Osteocyte (in vitro differentiated cells): Measurements from ENCODE around the gene NR4A1. TPM values are rescaled to one million over a fixed set of nuclear protein-coding genes. Genes with fewer than 3 reads are reported as not detected.

Experiments
- DNase-seq: peaks from one replicate; pipeline ENCODE4 v3.0.0; 2021; ENCODE audit warnings: mixed read lengths; ENCODE audit not compliant: unreplicated experiment; ENCODE audit errors: extremely low spot score
- H3K27ac Mint-ChIP-seq: one replicate; pipeline ENCODE4 v1.8.0; 2021; ENCODE audit warnings: mild to moderate bottlenecking, mixed read lengths; ENCODE audit not compliant: unreplicated experiment
- H3K27me3 Mint-ChIP-seq: one replicate; pipeline ENCODE4 v1.8.0; 2021; ENCODE audit warnings: mixed read lengths; ENCODE audit not compliant: unreplicated experiment
- H3K36me3 Mint-ChIP-seq: one replicate; pipeline ENCODE4 v1.8.0; 2021; ENCODE audit warnings: mixed read lengths; ENCODE audit not compliant: unreplicated experiment
- H3K4me1 Mint-ChIP-seq: one replicate; pipeline ENCODE4 v1.8.0; 2021; ENCODE audit warnings: mixed read lengths; ENCODE audit not compliant: unreplicated experiment
- H3K4me3 Mint-ChIP-seq: one replicate; pipeline ENCODE4 v1.8.0; 2021; ENCODE audit warnings: mild to moderate bottlenecking, moderate library complexity, mixed read lengths; ENCODE audit not compliant: unreplicated experiment
- H3K9me3 Mint-ChIP-seq: one replicate; pipeline ENCODE4 v1.8.0; 2021; ENCODE audit warnings: mixed read lengths; ENCODE audit not compliant: unreplicated experiment
- CTCF ChIP-seq: fragments of 200-600 bp; sonication (generic); IDR thresholded peaks from 2 replicates; pipeline ENCODE4 v1.5.0; 2021; ENCODE audit warnings: antibody characterized with exemption, mild to moderate bottlenecking, moderate library complexity
- total RNA-seq: library from RNA; stranded (reverse); gene quantifications from 2 replicates; pipeline ENCODE4 v1.2.1, GENCODE V29; 2021

NR4A1 gene
- total RNA-seq, 1 donor from 2014 or later, result 13.0 TPM

GRCh38 chr12:52049286-52049685 is 2.0 kb upstream of the NR4A1 start:
- no peak for TF ChIP-seq CTCF
- peak overlapping the region; percentile 74 for H3K27ac Mint-ChIP-seq
- DNase-seq, result no peak
- no peaks in the 10 kb centered on the region for H3K9me3 Mint-ChIP-seq
- H3K4me3 Mint-ChIP-seq, result peak overlapping the region; percentile 80
- no peaks in the 10 kb centered on the region for H3K27me3 Mint-ChIP-seq
- peaks cover 41% of the 10 kb centered on the region for H3K4me1 Mint-ChIP-seq
- no peaks in the 10 kb centered on the region for H3K36me3 Mint-ChIP-seq

- Mint-ChIP-seq H3K27me3 (no peaks in the 10 kb centered on the region), H3K4me1 (peaks cover 40% of the 10 kb centered on the region), H3K36me3 (no peaks in the 10 kb centered on the region), H3K4me3 (peak overlapping the region; percentile 80), H3K27ac (peak overlapping the region; percentile 74), H3K9me3 (no peaks in the 10 kb centered on the region)
- TF ChIP-seq CTCF, result no peak
- DNase-seq, result no peak
These were observed 1.6 kb upstream of the NR4A1 start for GRCh38 chr12:52049688-52050087.

- Mint-ChIP-seq H3K27me3 (no peaks in the 10 kb centered on the region), H3K36me3 (no peaks in the 10 kb centered on the region)
These were observed 1.0 kb upstream of the NR4A1 start for GRCh38 chr12:52050116-52050757.

GRCh38 chr12:52052468-52053186 is 1.4 kb downstream of the NR4A1 start:
- Mint-ChIP-seq H3K27ac (no peak overlapping the region), H3K4me3 (no peak overlapping the region), H3K27me3 (no peaks in the 10 kb centered on the region), H3K9me3 (no peaks in the 10 kb centered on the region), H3K4me1 (peaks cover 27% of the 10 kb centered on the region), H3K36me3 (peaks cover 2% of the 10 kb centered on the region)
- no peak for DNase-seq
- TF ChIP-seq CTCF, result no peak

More at GRCh38 chr12:52050116-52050757, 1.0 kb upstream of the NR4A1 start:
- Mint-ChIP-seq H3K4me3 (peak overlapping the region; percentile 80), H3K27ac (peak overlapping the region; percentile 74), H3K4me1 (peaks cover 40% of the 10 kb centered on the region), H3K9me3 (no peaks in the 10 kb centered on the region)
- no peak for TF ChIP-seq CTCF
- DNase-seq, result no peak

GRCh38 chr12:52053536-52054209 is 2.4 kb downstream of the NR4A1 start:
- H3K4me1 Mint-ChIP-seq, result peaks cover 27% of the 10 kb centered on the region
- H3K4me3 Mint-ChIP-seq, result no peak overlapping the region
- H3K27me3 Mint-ChIP-seq, result no peaks in the 10 kb centered on the region
- H3K36me3 Mint-ChIP-seq, result peaks cover 2% of the 10 kb centered on the region
- no peak for DNase-seq
- no peak overlapping the region for H3K27ac Mint-ChIP-seq
- no peak for TF ChIP-seq CTCF
- no peaks in the 10 kb centered on the region for H3K9me3 Mint-ChIP-seq
